HCT116 (cell line): ENCODE measurements around the gene PGRMC2. TPM values are rescaled to one million over a fixed set of nuclear protein-coding genes. Genes with fewer than 3 reads are reported as not detected.

Source experiments
- ATAC-seq: fragments of 200-7000 bp; cut with Tn5 transposase; 2 replicates; pipeline ENCODE4 v1.9.1; 2020; ENCODE audit warnings: mild to moderate bottlenecking, moderate library complexity
- BruUV-seq: library from RNA; stranded (reverse); fragments of 400-500 nt; replicated peaks from 2 replicates; lab custom pipeline; 2021; lab: Mats Ljungman, UMichigan
- CTCF ChIA-PET: fragments of 300-600 bp; sonication (Branson Sonifier 250); formaldehyde crosslinking; loops from one replicate; lab custom pipeline; 2021; ENCODE audit warnings: antibody characterized with exemption; lab: Charles Lee
- POLR2A ChIA-PET: fragments of 300-600, 350-600 bp; sonication (Branson Sonifier 250); formaldehyde crosslinking; loops from one replicate; lab custom pipeline; 2021; ENCODE audit warnings: antibody characterized with exemption; lab: Charles Lee
- RAD21 ChIA-PET, 2 experiments: fragments of 300-600 bp; sonication (Branson Sonifier 250); formaldehyde crosslinking; loops; one replicate each; lab custom pipeline; 2023; ENCODE audit warnings: low total read pairs in 2 of 2; ENCODE audit not compliant: uncharacterized antibody in 2 of 2, unreplicated experiment in 2 of 2, low non-redundant PET in 1 of 2; lab: Charles Lee
- DNase-seq: peaks from one replicate; pipeline ENCODE4 v3.0.0-alpha.2; 2010; ENCODE audit warnings: low read depth, low spot score
- H2AFZ ChIP-seq: fragments of 200-600 bp; shearing (Covaris generic), sonication (generic); 2 replicates; pipeline ENCODE4 v1.6.1; 2017; ENCODE audit warnings: low read depth, mixed run types, mixed read lengths, antibody characterized with exemption, low read length; ENCODE audit not compliant: poor library complexity, severe bottlenecking
- H3K27ac ChIP-seq: 2 replicates; pipeline ENCODE4 v1.5.1; 2012; ENCODE audit warnings: low read depth, low read length
- H3K27me3 ChIP-seq: fragments of 200-600 bp; sonication (generic); 2 replicates; pipeline ENCODE4 v1.6.1; 2016; ENCODE audit warnings: mixed run types, low read length, mixed read lengths; ENCODE audit not compliant: insufficient read depth
- H3K36me3 ChIP-seq, 2 experiments: fragments of 200-500 bp in 1 of 2; fragments of 200-600 bp in 1 of 2; sonication (Bioruptor generic) in 1 of 2; sonication (generic) in 1 of 2; 2 replicates each; pipeline versions ENCODE4 v1.5.1 to v1.6.1; 2014 to 2016; ENCODE audit warnings: low read length in 2 of 2, inconsistent platforms in 1 of 2, mixed read lengths in 1 of 2, mixed run types in 1 of 2; ENCODE audit not compliant: insufficient read depth in 2 of 2, control insufficient read depth in 1 of 2
- H3K4me1 ChIP-seq, 2 experiments: fragments of 200-600 bp in 1 of 2; sonication (generic) in 1 of 2; 2 replicates each; pipeline versions ENCODE4 v1.5.1 to v1.6.1; 2012 to 2017; ENCODE audit warnings: low read length in 2 of 2, inconsistent platforms in 1 of 2, mild to moderate bottlenecking in 1 of 2, mixed read lengths in 1 of 2, mixed run types in 1 of 2, moderate library complexity in 1 of 2; ENCODE audit not compliant: insufficient read depth in 2 of 2, control insufficient read depth in 1 of 2
- H3K4me2 ChIP-seq: fragments of 200-600 bp; sonication (generic); 2 replicates; pipeline ENCODE4 v1.6.1; 2017; ENCODE audit warnings: mixed run types, low read length, mixed read lengths
- H3K4me3 ChIP-seq, 2 experiments: fragments of 200-600 bp in 1 of 2; sonication (generic) in 1 of 2; replicated peaks in 1 of 2; 2 replicates each; pipeline ENCODE4 v1.5.1; 2011 to 2016; ENCODE audit warnings: low read length in 2 of 2, control low read depth in 1 of 2, low read depth in 1 of 2, mild to moderate bottlenecking in 1 of 2, mixed read lengths in 1 of 2, mixed run types in 1 of 2
- H3K79me2 ChIP-seq: fragments of 200-600 bp; sonication (generic); 2 replicates; pipeline ENCODE4 v1.6.1; 2017; ENCODE audit warnings: mild to moderate bottlenecking, mixed run types, low read length, moderate library complexity, mixed read lengths; ENCODE audit not compliant: insufficient read depth
- H3K9ac ChIP-seq: fragments of 200-600 bp; sonication (generic); 2 replicates; pipeline ENCODE4 v1.6.1; 2016; ENCODE audit warnings: low read length, mixed read lengths
- H3K9me2 ChIP-seq: fragments of 200-600 bp; sonication (generic), shearing (Covaris generic); 2 replicates; pipeline ENCODE4 v1.6.1; 2017; ENCODE audit warnings: mixed run types, mild to moderate bottlenecking, moderate library complexity; ENCODE audit not compliant: insufficient read depth
- H3K9me3 ChIP-seq, 2 experiments: fragments of 200-500 bp in 1 of 2; fragments of 200-600 bp in 1 of 2; sonication (Bioruptor generic) in 1 of 2; sonication (generic) in 1 of 2; 2 replicates each; pipeline ENCODE4 v1.6.1; 2014 to 2017; ENCODE audit warnings: low read length in 2 of 2, mixed read lengths in 2 of 2, inconsistent platforms in 1 of 2, low read depth in 1 of 2, mild to moderate bottlenecking in 1 of 2, mixed run types in 1 of 2, moderate library complexity in 1 of 2; ENCODE audit not compliant: control insufficient read depth in 1 of 2, insufficient read depth in 1 of 2
- H4K20me1 ChIP-seq: fragments of 200-600 bp; sonication (generic), shearing (Covaris generic); 2 replicates; pipeline ENCODE4 v1.6.1; 2017; ENCODE audit warnings: mixed run types, mild to moderate bottlenecking, moderate library complexity; ENCODE audit not compliant: insufficient read depth
- CEBPB ChIP-seq: IDR thresholded peaks from 2 replicates; pipeline ENCODE4 v1.6.1; 2012; ENCODE audit warnings: low read depth
- EZH2phosphoT487 ChIP-seq: fragments of 200-600 bp; IDR thresholded peaks from 2 replicates; pipeline ENCODE4 v1.6.1; 2018; ENCODE audit warnings: antibody characterized with exemption, borderline replicate concordance
- MAX ChIP-seq: IDR thresholded peaks from 2 replicates; pipeline ENCODE4 v1.6.1; 2012
- POLR2A ChIP-seq: IDR thresholded peaks from 2 replicates; pipeline ENCODE4 v1.7.0; 2011; ENCODE audit warnings: borderline replicate concordance; ENCODE audit not compliant: insufficient read depth, insufficient read length; ENCODE audit errors: extremely low read depth
- RAD21 ChIP-seq: IDR thresholded peaks from 2 replicates; pipeline ENCODE4 v1.6.1; 2012; ENCODE audit warnings: low read depth, mild to moderate bottlenecking
- SRF ChIP-seq: IDR thresholded peaks from 2 replicates; pipeline ENCODE4 v1.6.1; 2012; ENCODE audit warnings: low read depth
- YY1 ChIP-seq: IDR thresholded peaks from 2 replicates; pipeline ENCODE4 v1.6.1; 2011; ENCODE audit warnings: low read length, low read depth, moderate library complexity, mild to moderate bottlenecking; ENCODE audit not compliant: insufficient replicate concordance; ENCODE audit errors: extremely low read depth
- ZBTB33 ChIP-seq: IDR thresholded peaks from 2 replicates; pipeline ENCODE4 v1.6.1; 2011; ENCODE audit warnings: mild to moderate bottlenecking, low read length, moderate library complexity; ENCODE audit not compliant: insufficient replicate concordance; ENCODE audit errors: extremely low read depth
- ZFX ChIP-seq: fragments of 450-650 bp; IDR thresholded peaks from 2 replicates; pipeline ENCODE4 v1.6.1; 2017
- intact Hi-C: fragments of 100-400 bp; cut with micrococcal nuclease; formaldehyde crosslinking; loops from 2 replicates; pipeline ENCODE4 v1.10.0; 2022
- total RNA-seq: library from RNA; stranded (reverse); gene quantifications from one replicate; pipeline ENCODE4 v1.2.1, GENCODE V29; 2021; ENCODE audit not compliant: unreplicated experiment

PGRMC2 gene
- total RNA-seq, 1 experiment from 2014 or later = 52.3 TPM

GRCh38 chr4:128271551-128271950 lies 16.1 kb downstream of the PGRMC2 start:
- Histone ChIP-seq H3K4me3 (no peak overlapping the region), H3K36me3 (peaks cover 19 to 21% of the 10 kb centered on the region in 2 experiments), H3K9me2 (no peaks in the 10 kb centered on the region), H4K20me1 (0 out of 2 replicates have a peak, but pooled peaks cover 1% of the 10 kb centered on the region), H3K9ac (no peak overlapping the region)
- ATAC-seq = no peak
- intact Hi-C loops = no loop called here
- TF ChIP-seq POLR2A = no peak
- TF ChIP-seq SRF = no peak
- TF ChIP-seq ZFX = no peak
- no peak for TF ChIP-seq MAX
- no peak for TF ChIP-seq EZH2phosphoT487
- TF ChIP-seq, all 23 proteins: peak for 0
- no peak overlapping the region for H3K4me2 ChIP-seq
- H2AFZ ChIP-seq = no peak overlapping the region
- no peak for DNase-seq
- POLR2A ChIA-PET = no interaction called here
- CTCF ChIA-PET = no interaction called here
- no peaks in the 10 kb centered on the region for H3K27me3 ChIP-seq
- RAD21 ChIA-PET = no interaction called here
- H3K9me3 ChIP-seq = no peaks in the 10 kb centered on the region
- no TSS peak for BruUV-seq
- no peak overlapping the region for H3K27ac ChIP-seq
- no peaks in the 10 kb centered on the region; a peak in 1 of 4 replicates for H3K4me1 ChIP-seq
- H3K79me2 ChIP-seq = peaks cover 41% of the 10 kb centered on the region

- TF ChIP-seq MAX (no peak), ZBTB33 (no peak), RAD21 (no peak), CEBPB (no peak), YY1 (no peak)
- no TSS peak for BruUV-seq
- no peak overlapping the region for H2AFZ ChIP-seq
- H3K4me1 ChIP-seq = no peaks in the 10 kb centered on the region
- H3K36me3 ChIP-seq = peaks cover 19 to 21% of the 10 kb centered on the region in 2 experiments
- H3K9ac ChIP-seq = no peak overlapping the region
- ATAC-seq = no peak
- no peaks in the 10 kb centered on the region for H3K9me2 ChIP-seq
- H3K4me2 ChIP-seq = no peak overlapping the region
- no peaks in the 10 kb centered on the region; a peak in 1 of 4 replicates for H3K9me3 ChIP-seq
- intact Hi-C loops = no loop called here
- POLR2A ChIA-PET = no interaction called here
- H4K20me1 ChIP-seq = no peaks in the 10 kb centered on the region
- H3K27ac ChIP-seq = no peak overlapping the region
- CTCF ChIA-PET = no interaction called here
- H3K4me3 ChIP-seq = no peak overlapping the region
- no peaks in the 10 kb centered on the region for H3K27me3 ChIP-seq
- no peak for DNase-seq
- RAD21 ChIA-PET = no interaction called here
- H3K79me2 ChIP-seq = peaks cover 16% of the 10 kb centered on the region; the same call in 1 of the 2 replicates
Measured at GRCh38 chr4:128268970-128269369, 18.6 kb downstream of the PGRMC2 start.
